ENCODE data around the gene CAMSAP1. TPM values are rescaled to one million over a fixed set of nuclear protein-coding genes. Genes with fewer than 3 reads are reported as not detected.

CAMSAP1 gene
- total and polyA plus RNA-seq, 10 of the 15 experiments (the other 5 are each of a cell fraction or from before 2014, with no cell fraction given), result 1.4 to 24.7 (median 8.0) TPM

GRCh38 chr9:135763716-135764446, 143.5 kb downstream of the CAMSAP1 start:
- FAIRE-seq, result no peak

More at GRCh38 chr9:135763716-135764446, 143.5 kb downstream of the CAMSAP1 start:
- DNase-seq (ENCODE audit: low read depth, low spot score), result no peak
- no peaks in the 10 kb centered on the region for H3K79me2 ChIP-seq (ENCODE audit: control insufficient read depth, insufficient read depth, low read length)
- H3K4me2 ChIP-seq (ENCODE audit: control insufficient read depth, insufficient read depth), result no peak overlapping the region
- no peak overlapping the region for H3K4me3 ChIP-seq
- ChIA-PET POLR2A (no interaction called here), SMC1A (ENCODE audit: uncharacterized antibody, unreplicated experiment) (no interaction called here), RAD21 (ENCODE audit: unreplicated experiment) (no interaction called here), CTCF (no interaction called here)
- no peaks in the 10 kb centered on the region for H4K20me1 ChIP-seq (ENCODE audit: control insufficient read depth, insufficient read depth)
- TF ChIP-seq SIX5 (IDR thresholded peaks at IDR 0.05; ENCODE audit: low read depth, low read length, severe bottlenecking) (no peak), JUNB (IDR thresholded peaks at IDR 0.05) (no peak), TCF7 (IDR thresholded peaks at IDR 0.05; ENCODE audit: borderline replicate concordance) (no peak), SUZ12 (IDR thresholded peaks at IDR 0.05; ENCODE audit: unreplicated experiment) (no peak), ZNF217 (IDR thresholded peaks at IDR 0.05) (no peak), MLLT1 (IDR thresholded peaks at IDR 0.05) (no peak)
- TF ChIP-seq, protein P1, sequence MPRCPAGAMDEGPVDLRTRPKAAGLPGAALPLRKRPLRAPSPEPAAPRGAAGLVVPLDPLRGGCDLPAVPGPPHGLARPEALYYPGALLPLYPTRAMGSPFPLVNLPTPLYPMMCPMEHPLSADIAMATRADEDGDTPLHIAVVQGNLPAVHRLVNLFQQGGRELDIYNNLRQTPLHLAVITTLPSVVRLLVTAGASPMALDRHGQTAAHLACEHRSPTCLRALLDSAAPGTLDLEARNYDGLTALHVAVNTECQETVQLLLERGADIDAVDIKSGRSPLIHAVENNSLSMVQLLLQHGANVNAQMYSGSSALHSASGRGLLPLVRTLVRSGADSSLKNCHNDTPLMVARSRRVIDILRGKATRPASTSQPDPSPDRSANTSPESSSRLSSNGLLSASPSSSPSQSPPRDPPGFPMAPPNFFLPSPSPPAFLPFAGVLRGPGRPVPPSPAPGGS (IDR thresholded peaks at IDR 0.05; ENCODE audit: borderline replicate concordance, insufficient read depth, low read depth, low read length, poor library complexity, severe bottlenecking), result no peak
- intact Hi-C loops (cut with micrococcal nuclease; ENCODE audit: unreplicated experiment) (no loop called here), in situ Hi-C loops (cut with MboI) (no loop called here)
- H2AFZ ChIP-seq (ENCODE audit: control insufficient read depth, low read depth, low read length), result no peak overlapping the region
- H3K27me3 ChIP-seq (replicated peaks in 1 of 2; ENCODE audit: control insufficient read depth in 2 of 2, insufficient read depth in 2 of 2, low read length in 1 of 2), result no peaks in the 10 kb centered on the region
- H3K9me3 ChIP-seq (replicated peaks; ENCODE audit: control insufficient read depth, insufficient read depth, low read length), result no peaks in the 10 kb centered on the region; the same call in 2 of the 3 replicates
- BruUV-seq (replicated peaks), result no TSS peak
- no peaks in the 10 kb centered on the region for H3K4me1 ChIP-seq (ENCODE audit: control insufficient read depth, insufficient read depth, low read length)
- WGBS (ENCODE audit: insufficient coverage, insufficient replicate concordance, low lambda C conversion rate, missing lambda C conversion rate), result 53% methylated on average over 24 of the region's 24 CpGs
- H3K27ac ChIP-seq (ENCODE audit: control insufficient read depth, insufficient read depth), result no peak overlapping the region
- no peak overlapping the region for H3K9ac ChIP-seq (ENCODE audit: control insufficient read depth, insufficient read depth, low read length)
- H3K36me3 ChIP-seq (ENCODE audit: control insufficient read depth in 2 of 2, insufficient read depth in 2 of 2, low read length in 1 of 2), result no peaks in the 10 kb centered on the region
- ATAC-seq, result no peak
